Thyroid gland (tissue), 4 donors: Measurements from ENCODE around the gene PSMD8. TPM values are rescaled to one million over a fixed set of nuclear protein-coding genes. Genes with fewer than 3 reads are reported as not detected.

Source experiments
- DNase-seq, 2 donors: peaks; one replicate each; pipeline ENCODE4 v3.0.0-alpha.2; 2019
- H3K27ac ChIP-seq, 3 donors: fragments of 200-600 bp; sonication (generic); 1 replicate in 2 of 3; 2 replicates in 1 of 3; pipeline ENCODE4 v1.5.1; 2016 to 2019; ENCODE audit warnings: mild to moderate bottlenecking in 1 of 3, moderate library complexity in 1 of 3
- H3K27me3 ChIP-seq: fragments of 200-600 bp; sonication (generic); one replicate; pipeline ENCODE4 v1.5.1; 2019
- H3K36me3 ChIP-seq, 2 donors: fragments of 200-600 bp; sonication (generic); one replicate each; pipeline ENCODE4 v1.5.1; 2016 to 2019
- H3K4me1 ChIP-seq, 2 donors: fragments of 200-600 bp; sonication (generic); one replicate each; pipeline ENCODE4 v1.5.1; 2017 to 2019
- H3K4me3 ChIP-seq, 3 donors: fragments of 200-600 bp; sonication (generic); replicated peaks in 1 of 3; 1 replicate in 2 of 3; 2 replicates in 1 of 3; pipeline ENCODE4 v1.5.1; 2016; ENCODE audit warnings: mild to moderate bottlenecking in 1 of 3
- H3K9me3 ChIP-seq: fragments of 200-600 bp; sonication (generic); one replicate; pipeline ENCODE4 v1.5.1; 2017
- POLR2A ChIP-seq, 2 donors: fragments of 450-650 bp; IDR thresholded peaks; one replicate each; pipeline ENCODE4 v1.6.1; 2017; ENCODE audit warnings: antibody characterized with exemption in 2 of 2, mild to moderate bottlenecking in 2 of 2, moderate library complexity in 1 of 2
- WGBS, 2 donors: methylation state at CpG; one replicate each; pipeline ENCODE4 v1.1.5; 2017; 5-methylcytosine and 5-hydroxymethylcytosine counted together
- intact Hi-C: fragments of 100-400 bp; cut with DNase I; formaldehyde crosslinking; loops from one replicate; pipeline ENCODE4 v1.15.1; 2023
- total RNA-seq, 4 donors: library from RNA; depleted of rRNA; stranded (reverse); fragments of >200 nt; gene quantifications; one replicate each; pipeline ENCODE4 v1.2.3, GENCODE V29; 2016
- TF ChIP-seq, protein P1 (sequence below), 6 experiments: fragments of 200-600 bp in 3 of 6; fragments of 450-650 bp in 3 of 6; sonication (generic) in 3 of 6; IDR thresholded peaks; one replicate each; pipeline ENCODE4 v1.5.1; 2016 to 2019; ENCODE audit warnings: antibody characterized with exemption in 6 of 6, mild to moderate bottlenecking in 2 of 6, inconsistent platforms in 1 of 6, moderate library complexity in 1 of 6

PSMD8 gene
- total RNA-seq, 4 donors from 2014 or later: 150 to 270 (median 243) TPM

DNA sequence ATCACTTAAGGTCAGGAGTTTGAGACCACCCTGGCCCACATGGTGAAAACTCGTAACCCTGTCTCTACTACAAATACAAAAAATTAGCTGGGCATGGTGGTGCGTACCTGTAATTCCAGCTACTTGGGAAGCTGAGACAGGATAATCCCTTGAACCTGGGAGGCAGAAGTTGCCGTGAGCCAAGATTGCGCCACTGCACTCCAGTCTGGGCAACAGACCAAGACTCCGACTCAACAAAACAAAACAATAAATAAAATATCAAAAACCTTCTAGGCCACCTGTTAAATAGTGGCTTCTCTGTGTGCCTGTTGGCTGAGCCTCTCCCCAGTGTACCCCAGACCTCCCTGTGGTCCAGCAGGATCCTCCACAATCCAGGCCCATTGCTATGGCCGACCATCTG is 3.3 kb upstream of the PSMD8 start:
- no peaks in the 10 kb centered on the region for H3K27me3 ChIP-seq
- peaks cover 8 to 14% of the 10 kb centered on the region in 2 donors for H3K4me1 ChIP-seq
- no peak overlapping the region for H3K27ac ChIP-seq
- intact Hi-C loops: loop anchor here (5.0 kb wide), 2 partner anchors 34 to 129 kb away; partner anchors contain the start of gene CATSPERG
- no peak for DNase-seq
- TF ChIP-seq POLR2A (IDR thresholded peaks at IDR 0.05): no peak
- TF ChIP-seq, protein P1, sequence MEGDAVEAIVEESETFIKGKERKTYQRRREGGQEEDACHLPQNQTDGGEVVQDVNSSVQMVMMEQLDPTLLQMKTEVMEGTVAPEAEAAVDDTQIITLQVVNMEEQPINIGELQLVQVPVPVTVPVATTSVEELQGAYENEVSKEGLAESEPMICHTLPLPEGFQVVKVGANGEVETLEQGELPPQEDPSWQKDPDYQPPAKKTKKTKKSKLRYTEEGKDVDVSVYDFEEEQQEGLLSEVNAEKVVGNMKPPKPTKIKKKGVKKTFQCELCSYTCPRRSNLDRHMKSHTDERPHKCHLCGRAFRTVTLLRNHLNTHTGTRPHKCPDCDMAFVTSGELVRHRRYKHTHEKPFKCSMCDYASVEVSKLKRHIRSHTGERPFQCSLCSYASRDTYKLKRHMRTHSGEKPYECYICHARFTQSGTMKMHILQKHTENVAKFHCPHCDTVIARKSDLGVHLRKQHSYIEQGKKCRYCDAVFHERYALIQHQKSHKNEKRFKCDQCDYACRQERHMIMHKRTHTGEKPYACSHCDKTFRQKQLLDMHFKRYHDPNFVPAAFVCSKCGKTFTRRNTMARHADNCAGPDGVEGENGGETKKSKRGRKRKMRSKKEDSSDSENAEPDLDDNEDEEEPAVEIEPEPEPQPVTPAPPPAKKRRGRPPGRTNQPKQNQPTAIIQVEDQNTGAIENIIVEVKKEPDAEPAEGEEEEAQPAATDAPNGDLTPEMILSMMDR (IDR thresholded peaks at IDR 0.05): no peak
- H3K9me3 ChIP-seq: no peaks in the 10 kb centered on the region
- H3K36me3 ChIP-seq: no peaks in the 10 kb centered on the region
- WGBS, 2 donors: 76 to 79% methylated on average over 6 of the region's 6 CpGs
- H3K4me3 ChIP-seq: no peak overlapping the region

DNA sequence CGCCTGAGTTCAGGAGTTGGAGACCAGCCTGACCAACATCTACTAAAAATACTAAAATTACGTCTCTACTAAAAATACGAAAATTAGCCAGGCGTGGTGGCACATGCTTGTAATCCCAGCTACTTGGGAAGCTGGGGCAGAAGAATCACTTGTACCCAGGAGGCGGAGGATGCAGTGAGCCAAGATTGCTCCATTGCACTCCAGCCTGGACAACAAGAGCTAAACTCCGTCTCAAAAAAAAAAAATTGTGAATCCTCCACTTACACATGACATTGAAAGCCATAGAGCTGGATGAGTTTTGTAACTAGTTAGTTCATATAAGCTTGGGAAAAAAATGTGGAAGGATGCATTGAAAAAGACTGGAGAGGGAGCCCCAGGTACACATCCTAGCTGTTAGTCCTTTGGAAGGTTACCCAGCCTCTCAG is 452 bp upstream of the PSMD8 start:
- 38 to 40% methylated on average over 6 of the region's 6 CpGs for WGBS, 2 donors
- no peaks in the 10 kb centered on the region for H3K9me3 ChIP-seq

DNA sequence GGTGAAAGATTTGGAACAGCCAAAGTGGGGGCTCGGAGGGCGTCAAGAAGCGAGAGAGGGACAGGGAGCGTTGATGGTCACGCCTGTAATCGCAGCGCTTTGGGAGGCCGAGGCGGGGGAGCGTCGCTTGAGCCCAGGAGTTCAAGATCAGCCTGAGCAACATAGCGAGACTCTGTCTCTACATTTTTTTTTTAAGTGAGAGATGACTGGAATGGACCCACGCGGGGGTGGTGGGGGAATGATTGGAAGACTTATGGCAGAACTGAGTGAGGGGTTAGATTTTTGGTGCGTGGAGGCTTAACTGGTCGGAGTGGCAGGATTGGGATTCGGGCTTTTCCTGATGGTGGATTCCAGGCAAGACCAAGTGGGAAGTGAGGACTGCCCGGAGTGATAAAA is 725 bp downstream of the PSMD8 start:
- 1% methylated on average over 18 of the region's 18 CpGs for WGBS, 2 donors
- Histone ChIP-seq H3K36me3 (peaks cover 0 to 16% of the 10 kb centered on the region in 2 donors), H3K27me3 (no peaks in the 10 kb centered on the region), H3K4me3 (peak overlapping the region; percentile 69 to 99 (median 85)), H3K27ac (peak overlapping the region; percentile 86 to 90 (median 86)), H3K9me3 (no peaks in the 10 kb centered on the region), H3K4me1 (peaks cover 14 to 15% of the 10 kb centered on the region in 2 donors)
- intact Hi-C loops: no loop called here
- TF ChIP-seq, protein P1 (IDR thresholded peaks at IDR 0.05): no peak
- TF ChIP-seq POLR2A (IDR thresholded peaks at IDR 0.05): no peak
- no peak for DNase-seq

More for the DNA sequence above, 452 bp upstream of the PSMD8 start:
- Histone ChIP-seq H3K4me3 (no peak overlapping the region), H3K27me3 (no peaks in the 10 kb centered on the region), H3K4me1 (peaks cover 14 to 15% of the 10 kb centered on the region in 2 donors), H3K27ac (peak overlapping the region; percentile 22 to 90 (median 71)), H3K36me3 (peaks cover 0 to 6% of the 10 kb centered on the region in 2 donors)
- intact Hi-C loops: loop anchor here (5.0 kb wide), 2 partner anchors 37 to 132 kb away; partner anchors contain the start of gene CATSPERG
- no peak for TF ChIP-seq POLR2A (IDR thresholded peaks at IDR 0.05)
- TF ChIP-seq, protein P1 (IDR thresholded peaks at IDR 0.05): no peak
- no peak for DNase-seq

DNA sequence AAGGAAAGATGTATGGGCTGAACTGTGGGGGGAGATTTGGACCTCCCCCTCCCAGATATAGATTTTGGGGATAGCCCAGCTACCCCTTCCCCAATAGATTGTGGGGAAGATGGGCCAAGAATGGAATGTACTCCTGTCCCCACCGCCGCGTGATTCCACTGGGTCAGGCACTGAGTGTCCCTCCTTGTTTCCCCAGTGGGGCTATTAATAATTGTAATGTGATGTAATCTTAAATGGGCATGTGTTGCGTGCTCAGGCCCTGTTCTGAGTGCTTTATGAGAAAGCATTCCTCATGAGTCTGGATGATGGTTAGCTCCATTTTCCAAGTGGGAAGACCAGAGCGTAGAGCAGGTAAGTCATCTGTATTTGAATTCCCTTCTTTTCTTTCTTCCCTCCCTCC is 1.4 kb downstream of the PSMD8 start:
- no peaks in the 10 kb centered on the region for H3K27me3 ChIP-seq
- peaks cover under 1 to 22% of the 10 kb centered on the region in 2 donors for H3K36me3 ChIP-seq
- TF ChIP-seq POLR2A (IDR thresholded peaks at IDR 0.05): no peak
- TF ChIP-seq, protein P1 (IDR thresholded peaks at IDR 0.05): no peak
- peaks cover 14 to 15% of the 10 kb centered on the region in 2 donors for H3K4me1 ChIP-seq
- H3K27ac ChIP-seq: no peak overlapping the region
- no peak for DNase-seq
- 76 to 89% methylated on average over 3 to 5 of the region's 5 CpGs for WGBS, 2 donors
- no peaks in the 10 kb centered on the region for H3K9me3 ChIP-seq
- intact Hi-C loops: no loop called here
- peak overlapping the region in 1 of 3 donors; percentile 85 for H3K4me3 ChIP-seq

DNA sequence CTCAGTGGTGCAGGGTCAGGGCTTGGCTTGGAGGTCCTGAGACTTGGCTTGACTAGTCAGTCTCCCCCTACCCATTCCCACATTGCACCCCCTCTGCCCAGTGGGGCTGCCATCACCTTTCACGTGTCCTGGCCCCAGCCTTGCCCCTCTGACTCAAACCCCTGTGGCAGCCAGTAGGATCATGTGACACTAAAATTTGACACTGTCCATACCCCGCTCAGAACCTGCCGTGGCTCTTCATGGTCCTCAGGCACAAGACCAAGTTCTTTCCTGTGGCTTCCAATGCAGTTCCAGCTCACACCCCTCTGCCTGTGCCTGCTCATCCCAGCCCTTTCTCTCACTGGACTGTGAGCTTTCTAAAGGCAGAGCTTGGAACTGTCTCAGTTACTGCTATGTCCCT is 2.2 kb downstream of the PSMD8 start:
- Histone ChIP-seq H3K36me3 (peaks cover 9 to 30% of the 10 kb centered on the region in 2 donors), H3K27ac (no peak overlapping the region), H3K27me3 (no peaks in the 10 kb centered on the region), H3K4me3 (no peak overlapping the region), H3K9me3 (no peaks in the 10 kb centered on the region), H3K4me1 (peaks cover 14 to 15% of the 10 kb centered on the region in 2 donors)
- intact Hi-C loops: no loop called here
- WGBS, 2 donors: 86% methylated on average over 3 of the region's 3 CpGs
- TF ChIP-seq, protein P1 (IDR thresholded peaks at IDR 0.05): no peak
- TF ChIP-seq POLR2A (IDR thresholded peaks at IDR 0.05): no peak
- no peak for DNase-seq
